Naive B cell (primary cell): ENCODE data around the gene TMEM131. TPM values are rescaled to one million over a fixed set of nuclear protein-coding genes. Genes with fewer than 3 reads are reported as not detected.
"Not testable (repeated sequence)": the region's sequence is repeated elsewhere in the genome, so short reads cannot be mapped to it uniquely, and the experiment has no call there.

ENCODE experiments used
- ATAC-seq, 2 donors: fragments of 150-1000 bp; cut with Tn5 transposase; 2 replicates each; pipeline ENCODE4 v1.10.0; 2021; ENCODE audit warnings: low read depth in 2 of 2, mild to moderate bottlenecking in 2 of 2, moderate library complexity in 2 of 2
- DNase-seq: peaks from one replicate; pipeline ENCODE4 v3.0.0; 2022
- H3K27ac Mint-ChIP-seq, 6 donors: one replicate each; pipeline ENCODE4 v1.8.0; 2020 to 2022; ENCODE audit warnings: mild to moderate bottlenecking in 6 of 6, mixed read lengths in 6 of 6, moderate library complexity in 5 of 6, inconsistent platforms in 2 of 6
- H3K27me3 Mint-ChIP-seq, 3 donors: one replicate each; pipeline ENCODE4 v1.8.0; 2021 to 2022; ENCODE audit warnings: mixed read lengths in 3 of 3, mild to moderate bottlenecking in 1 of 3
- H3K36me3 Mint-ChIP-seq, 2 donors: one replicate each; pipeline ENCODE4 v1.8.0; 2020 to 2022; ENCODE audit warnings: mixed read lengths in 2 of 2, inconsistent platforms in 1 of 2, mild to moderate bottlenecking in 1 of 2
- H3K4me1 Mint-ChIP-seq, 3 donors: one replicate each; pipeline ENCODE4 v1.8.0; 2020 to 2022; ENCODE audit warnings: mixed read lengths in 3 of 3, inconsistent platforms in 1 of 3, mild to moderate bottlenecking in 1 of 3, moderate library complexity in 1 of 3
- H3K4me3 Mint-ChIP-seq, 8 donors: one replicate each; pipeline ENCODE4 v1.8.0; 2020 to 2022; ENCODE audit warnings: mild to moderate bottlenecking in 8 of 8, mixed read lengths in 8 of 8, moderate library complexity in 8 of 8, inconsistent platforms in 2 of 8
- H3K9me3 Mint-ChIP-seq, 7 donors: one replicate each; pipeline ENCODE4 v1.8.0; 2020 to 2022; ENCODE audit warnings: mixed read lengths in 7 of 7, mild to moderate bottlenecking in 5 of 7, inconsistent platforms in 2 of 7, moderate library complexity in 1 of 7
- polyA plus RNA-seq, 6 donors: library from polyadenylated mRNA; unstranded; fragments of 300-500 nt; fragmentation: Illumina TruSeq; gene quantifications; one replicate each; pipeline ENCODE4 v1.2.3, GENCODE V29; 2021; ENCODE audit warnings: low read depth in 6 of 6

TMEM131 gene
- polyA plus RNA-seq, 6 donors from 2014 or later, result 13.4 to 32.9 (median 19.1) TPM

DNA sequence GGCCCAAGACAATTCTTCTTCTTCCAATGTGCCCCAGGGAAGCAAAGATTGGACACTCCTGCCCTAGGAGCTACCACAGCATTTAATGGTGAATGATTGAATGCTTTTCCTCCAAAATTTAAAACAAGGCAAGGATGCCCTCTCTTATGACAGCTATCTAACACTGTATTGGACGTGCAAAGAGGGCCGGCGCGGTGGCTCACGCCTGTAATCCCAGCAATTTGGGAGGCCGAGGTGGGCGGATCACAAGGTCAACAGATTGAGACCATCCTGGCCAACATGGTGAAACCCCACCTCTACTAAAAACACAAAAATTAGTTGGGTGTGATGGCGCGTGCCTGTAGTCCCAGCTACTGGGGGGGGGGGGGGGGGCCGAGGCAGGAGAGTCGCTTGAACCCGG, 149.0 kb downstream of the TMEM131 start:
- H3K4me3 Mint-ChIP-seq, H3K27me3 Mint-ChIP-seq, H3K9me3 Mint-ChIP-seq, ATAC-seq, DNase-seq: not testable (repeated sequence)
- Mint-ChIP-seq H3K36me3 (peaks cover 0 to 11% of the 10 kb centered on the region in 2 donors), H3K27ac (peak overlapping the region in 1 of 6 donors; percentile 65), H3K4me1 (peaks cover 38 to 64% (median 54%) of the 10 kb centered on the region in 3 donors)

- Mint-ChIP-seq H3K27me3 (no peaks in the 10 kb centered on the region), H3K4me3 (no peak overlapping the region), H3K4me1 (peaks cover 31 to 58% (median 47%) of the 10 kb centered on the region in 3 donors), H3K36me3 (peaks cover 0 to 5% of the 10 kb centered on the region in 2 donors), H3K9me3 (no peaks in the 10 kb centered on the region), H3K27ac (peak overlapping the region in 3 of 6 donors; percentile 43 to 90 (median 65))
- ATAC-seq (no peak), DNase-seq (no peak)
These were observed 149.9 kb downstream of the TMEM131 start for GRCh38 chr2:97845818-97846217.

DNA sequence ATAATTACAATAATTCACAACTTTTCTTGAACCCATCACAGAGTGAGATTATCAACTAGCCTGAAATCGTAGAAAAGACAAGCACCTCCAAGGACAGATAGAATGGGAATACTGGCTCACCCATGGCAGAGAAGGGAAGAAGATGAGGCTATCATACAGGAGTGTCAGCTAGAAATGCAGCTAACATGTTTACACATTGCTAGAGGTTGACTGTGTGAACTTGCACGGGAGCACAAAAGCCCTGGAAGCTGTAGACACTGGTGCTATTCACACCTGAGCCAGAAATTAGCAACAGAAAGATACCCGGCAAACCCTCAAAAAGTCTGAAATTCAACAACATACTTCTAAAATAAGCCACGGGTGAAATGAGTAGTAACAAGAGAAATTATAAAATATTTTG, 150.6 kb downstream of the TMEM131 start:
- peak overlapping the region in 2 of 6 donors; percentile 65 to 90 for H3K27ac Mint-ChIP-seq
- H3K9me3 Mint-ChIP-seq, result no peaks in the 10 kb centered on the region
- ATAC-seq, result no peak
- H3K4me1 Mint-ChIP-seq, result peaks cover 30 to 55% (median 43%) of the 10 kb centered on the region in 3 donors
- no peaks in the 10 kb centered on the region for H3K27me3 Mint-ChIP-seq
- DNase-seq, result no peak
- H3K36me3 Mint-ChIP-seq, result peaks cover 4 to 5% of the 10 kb centered on the region in 2 donors
- no peak overlapping the region for H3K4me3 Mint-ChIP-seq

- H3K36me3 Mint-ChIP-seq, result peaks cover 8 to 10% of the 10 kb centered on the region in 2 donors
- ATAC-seq (no peak), DNase-seq (no peak)
- H3K27me3 Mint-ChIP-seq, result no peaks in the 10 kb centered on the region
- H3K27ac Mint-ChIP-seq, result peak overlapping the region in 1 of 6 donors; percentile 11
- no peaks in the 10 kb centered on the region for H3K9me3 Mint-ChIP-seq
- H3K4me3 Mint-ChIP-seq, result no peak overlapping the region
- peaks cover 25 to 48% (median 37%) of the 10 kb centered on the region in 3 donors for H3K4me1 Mint-ChIP-seq
These were observed 151.4 kb downstream of the TMEM131 start for GRCh38 chr2:97844311-97844859.

DNA sequence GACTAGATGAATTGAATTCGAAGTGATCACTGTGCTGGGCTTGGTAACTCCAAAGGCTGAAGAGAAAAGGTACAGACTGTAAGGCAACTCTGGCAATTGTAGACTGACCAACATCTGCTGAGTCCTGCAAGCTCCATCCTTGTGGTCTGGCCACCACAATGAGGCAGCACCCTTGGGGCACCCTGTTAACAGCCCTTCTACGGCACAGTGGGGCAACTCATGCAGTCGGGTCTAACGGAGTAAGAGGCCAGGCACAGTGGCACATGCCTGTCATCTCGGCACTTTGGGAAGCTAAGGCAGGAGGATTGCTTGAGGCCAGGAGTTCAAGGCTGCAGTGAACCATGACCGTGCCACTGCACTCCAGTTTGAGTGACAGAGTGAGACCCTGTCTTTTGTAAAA, 155.6 kb downstream of the TMEM131 start:
- ATAC-seq (no peak), DNase-seq (no peak)
- Mint-ChIP-seq H3K4me1 (peaks cover 8 to 14% (median 13%) of the 10 kb centered on the region in 3 donors), H3K27ac (peak overlapping the region in 4 of 6 donors; percentile 34 to 86 (median 62)), H3K27me3 (no peaks in the 10 kb centered on the region), H3K9me3 (no peaks in the 10 kb centered on the region), H3K36me3 (peaks cover 8 to 10% of the 10 kb centered on the region in 2 donors), H3K4me3 (no peak overlapping the region)

DNA sequence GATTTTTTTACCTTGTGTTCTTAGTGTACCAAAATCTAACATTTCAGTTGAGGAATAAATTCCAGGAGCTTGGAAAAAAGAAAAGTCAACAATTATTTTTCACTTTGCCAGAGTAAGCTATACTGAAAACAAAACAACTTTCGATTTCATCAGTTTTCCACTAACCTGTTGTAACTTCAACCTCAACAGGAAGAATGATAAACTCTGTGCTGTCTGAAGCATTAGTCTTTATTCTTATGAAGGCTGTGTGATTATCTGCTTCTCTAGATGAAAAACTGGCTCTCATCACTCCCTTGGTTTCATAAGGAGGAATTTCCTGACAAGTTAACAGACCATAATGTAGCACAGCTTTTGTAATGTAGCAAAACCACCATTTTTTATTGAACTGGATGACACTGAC, 161.1 kb downstream of the TMEM131 start:
- H3K36me3 Mint-ChIP-seq, result peaks cover 0 to 27% of the 10 kb centered on the region in 2 donors
- ATAC-seq (no peak), DNase-seq (no peak)
- H3K4me1 Mint-ChIP-seq, result peaks cover 0 to 8% (median 0%) of the 10 kb centered on the region in 3 donors
- no peak overlapping the region for H3K27ac Mint-ChIP-seq
- H3K27me3 Mint-ChIP-seq, result no peaks in the 10 kb centered on the region
- peaks cover 0 to 1% (median 0%) of the 10 kb centered on the region in 7 donors for H3K9me3 Mint-ChIP-seq
- H3K4me3 Mint-ChIP-seq, result no peak overlapping the region

- Mint-ChIP-seq H3K36me3 (peaks cover 21 to 29% of the 10 kb centered on the region in 2 donors), H3K27me3 (no peaks in the 10 kb centered on the region), H3K4me3 (no peak overlapping the region), H3K27ac (peak overlapping the region in 2 of 6 donors; percentile 21 to 66), H3K9me3 (peaks cover 0 to 3% (median 0%) of the 10 kb centered on the region in 7 donors), H3K4me1 (peaks cover 16 to 36% (median 21%) of the 10 kb centered on the region in 3 donors)
- DNase-seq (no peak), ATAC-seq (no peak)
These were observed 164.6 kb downstream of the TMEM131 start for GRCh38 chr2:97831121-97831520.

DNA sequence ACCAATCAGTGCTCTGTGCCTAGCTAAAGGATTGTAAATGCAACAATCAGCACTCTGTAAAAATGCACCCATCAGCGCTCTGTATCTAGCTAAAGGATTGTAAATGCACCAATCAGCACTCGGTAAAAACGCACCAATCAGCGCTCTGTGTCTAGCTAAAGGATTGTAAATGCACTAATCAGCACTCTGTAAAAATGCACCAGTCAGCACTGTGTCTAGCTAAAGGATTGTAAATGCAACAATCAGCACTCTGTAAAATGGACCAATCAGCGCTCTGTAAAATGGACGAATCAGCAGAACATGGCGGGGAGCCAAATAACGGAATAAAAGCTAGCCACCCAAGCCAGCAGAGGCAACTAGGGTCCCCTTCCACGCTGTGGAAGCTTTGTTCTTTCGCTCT, 166.5 kb downstream of the TMEM131 start:
- ATAC-seq, DNase-seq, H3K27me3 Mint-ChIP-seq, H3K9me3 Mint-ChIP-seq: not testable (repeated sequence)
- Mint-ChIP-seq H3K27ac (peak overlapping the region in 1 of 6 donors; percentile 19), H3K4me1 (peaks cover 16 to 37% (median 26%) of the 10 kb centered on the region in 3 donors), H3K36me3 (peaks cover 22 to 29% of the 10 kb centered on the region in 2 donors), H3K4me3 (peak overlapping the region in 1 of 8 donors; percentile 10)

DNA sequence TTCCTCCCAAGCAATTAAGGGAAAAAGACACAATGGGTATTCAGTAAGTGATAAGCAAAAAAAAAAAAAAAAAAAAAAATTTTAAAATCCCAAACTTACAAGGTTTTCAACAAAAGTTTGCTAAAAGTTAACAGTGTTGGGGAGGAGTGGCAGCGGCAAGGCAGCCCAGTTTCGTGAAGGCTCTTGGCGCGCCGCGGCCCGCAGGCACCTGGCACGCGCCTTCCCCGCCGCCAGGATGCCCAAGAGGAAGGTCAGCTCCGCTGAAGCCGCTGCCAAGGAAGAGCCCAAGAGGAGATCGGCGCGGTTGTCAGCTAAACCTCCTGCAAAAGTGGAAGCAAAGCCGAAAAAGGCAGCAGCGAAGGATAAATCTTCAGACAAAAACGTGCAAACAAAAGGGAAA, 168.7 kb downstream of the TMEM131 start:
- H3K9me3 Mint-ChIP-seq, ATAC-seq: not testable (repeated sequence)
- H3K36me3 Mint-ChIP-seq, result peaks cover 30 to 35% of the 10 kb centered on the region in 2 donors

DNA sequence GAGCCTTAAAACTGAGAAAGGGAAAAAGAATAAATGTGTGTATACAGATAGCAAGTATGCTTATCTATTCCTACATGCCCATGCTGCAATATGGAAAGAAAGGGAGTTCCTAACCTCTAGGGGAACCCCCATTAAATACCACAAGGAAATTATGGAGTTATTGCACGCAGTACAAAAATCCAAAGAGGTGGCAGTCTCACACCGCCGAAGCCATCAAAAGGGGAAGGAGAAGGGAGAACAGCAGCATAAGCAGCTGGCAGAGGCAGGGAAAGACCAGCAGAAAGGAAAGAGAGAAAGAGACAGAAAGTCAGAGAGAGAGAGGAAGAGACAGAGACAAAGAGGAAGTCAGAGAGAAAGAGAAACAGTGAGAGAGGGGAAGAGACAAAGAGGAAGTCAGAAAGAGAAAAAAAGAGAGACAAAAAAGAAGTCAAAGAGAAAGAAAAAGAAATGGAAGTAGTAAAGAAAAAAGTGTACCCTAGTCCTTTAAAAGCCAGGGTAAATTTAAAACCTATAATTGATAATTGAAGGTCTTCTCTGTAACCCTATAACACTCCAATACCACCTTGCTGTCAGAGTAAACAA, 169.4 kb downstream of the TMEM131 start:
- peak in 1 of 2 donors; percentile 41 for ATAC-seq
- not testable (repeated sequence) for H3K9me3 Mint-ChIP-seq, H3K27me3 Mint-ChIP-seq
- Mint-ChIP-seq H3K4me1 (peaks cover 16 to 34% (median 26%) of the 10 kb centered on the region in 3 donors), H3K4me3 (peak overlapping the region; percentile 16 to 77 (median 32)), H3K36me3 (peaks cover 35 to 40% of the 10 kb centered on the region in 2 donors), H3K27ac (peak overlapping the region in 5 of 6 donors; percentile 5 to 90 (median 69))
- DNase-seq, result peak; percentile 5

More for the DNA sequence above, 168.7 kb downstream of the TMEM131 start:
- not testable (repeated sequence) for DNase-seq, H3K27me3 Mint-ChIP-seq
- peaks cover 16 to 32% (median 26%) of the 10 kb centered on the region in 3 donors for H3K4me1 Mint-ChIP-seq
- peak overlapping the region in 2 of 8 donors; percentile 2 to 77 for H3K4me3 Mint-ChIP-seq
- peak overlapping the region in 5 of 6 donors; percentile 5 to 83 (median 65) for H3K27ac Mint-ChIP-seq

- not testable (repeated sequence) for H3K9me3 Mint-ChIP-seq, DNase-seq, ATAC-seq, H3K27me3 Mint-ChIP-seq, H3K4me3 Mint-ChIP-seq
- peak overlapping the region in 2 of 6 donors; percentile 33 to 34 for H3K27ac Mint-ChIP-seq
- peaks cover 31 to 32% of the 10 kb centered on the region in 2 donors for H3K36me3 Mint-ChIP-seq
- peaks cover 16 to 32% (median 28%) of the 10 kb centered on the region in 3 donors for H3K4me1 Mint-ChIP-seq
These were observed 171.7 kb downstream of the TMEM131 start for GRCh38 chr2:97824011-97824410.

DNA sequence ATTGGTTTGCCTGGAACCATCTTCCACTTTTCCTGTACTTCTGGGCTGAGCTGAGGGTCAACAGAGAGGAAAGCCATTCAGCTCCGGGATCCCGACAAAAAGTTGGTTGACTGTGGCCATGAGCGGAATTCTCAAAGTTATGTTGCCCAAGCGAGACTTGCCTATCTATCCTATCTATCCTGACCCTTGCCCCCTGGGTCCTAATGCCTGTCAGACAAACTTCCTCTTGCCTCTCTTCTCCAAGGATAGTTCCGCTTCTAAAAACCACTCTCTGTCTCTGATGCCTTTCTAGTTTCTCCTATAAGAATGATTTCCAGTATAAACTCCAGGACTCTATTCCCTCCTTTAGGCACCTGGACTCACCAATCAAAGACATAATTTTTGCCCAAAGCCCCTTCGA, 173.9 kb downstream of the TMEM131 start:
- not testable (repeated sequence) for H3K4me3 Mint-ChIP-seq, ATAC-seq, H3K27me3 Mint-ChIP-seq, DNase-seq, H3K9me3 Mint-ChIP-seq
- Mint-ChIP-seq H3K27ac (peak overlapping the region in 2 of 6 donors; percentile 67 to 79), H3K36me3 (peaks cover 21 to 28% of the 10 kb centered on the region in 2 donors), H3K4me1 (peaks cover 8 to 14% (median 13%) of the 10 kb centered on the region in 3 donors)

DNA sequence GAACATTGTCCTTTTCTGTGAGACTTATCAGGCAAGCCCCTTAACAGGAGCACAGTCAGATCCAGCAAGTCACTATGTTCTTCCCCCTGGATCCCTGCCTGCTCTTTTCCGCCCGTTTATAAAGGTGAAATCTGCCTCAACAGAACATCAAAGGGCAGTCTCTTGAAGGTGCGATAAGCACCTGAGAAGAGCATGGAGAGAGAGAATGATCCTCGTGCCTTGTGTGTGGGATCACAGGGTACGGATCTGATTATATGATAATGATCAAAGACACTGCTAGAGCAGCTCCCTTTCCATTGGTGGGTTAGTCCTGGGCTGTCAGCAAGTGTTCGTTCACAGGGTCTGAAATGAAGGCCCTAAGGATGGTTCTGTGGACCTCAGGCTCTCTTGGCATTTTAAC, 176.0 kb downstream of the TMEM131 start:
- peaks cover 0 to 4% (median 0%) of the 10 kb centered on the region in 7 donors for H3K9me3 Mint-ChIP-seq
- H3K27me3 Mint-ChIP-seq, result no peaks in the 10 kb centered on the region
- peak overlapping the region in 2 of 6 donors; percentile 22 to 42 for H3K27ac Mint-ChIP-seq
- no peak for DNase-seq
- ATAC-seq, result no peak
- peaks cover 0 to 5% (median 2%) of the 10 kb centered on the region in 3 donors for H3K4me1 Mint-ChIP-seq
- H3K36me3 Mint-ChIP-seq, result peaks cover 12 to 28% of the 10 kb centered on the region in 2 donors
- H3K4me3 Mint-ChIP-seq, result peak overlapping the region in 1 of 8 donors; percentile 29

DNA sequence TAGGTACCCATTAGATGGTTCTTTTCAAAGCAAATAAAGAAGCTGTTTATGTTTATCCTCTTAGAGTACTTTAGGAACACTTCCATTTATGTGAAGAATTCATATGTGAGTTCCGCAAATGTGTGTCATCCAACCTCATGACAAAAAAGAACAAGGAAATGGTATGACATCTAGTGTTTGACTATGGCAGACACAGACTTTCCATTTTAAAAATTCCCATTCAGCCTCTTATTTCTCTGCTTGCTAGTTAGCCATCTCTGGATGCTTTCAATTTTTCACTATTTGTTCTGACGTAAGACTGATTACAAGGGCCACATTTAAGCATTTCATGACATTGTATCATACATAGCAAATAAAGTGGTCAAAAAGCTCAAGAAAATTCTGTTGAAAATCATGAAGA, 179.3 kb downstream of the TMEM131 start:
- ATAC-seq (no peak), DNase-seq (no peak)
- H3K4me1 Mint-ChIP-seq, result peaks cover 0 to 2% (median 0%) of the 10 kb centered on the region in 3 donors
- no peak overlapping the region for H3K4me3 Mint-ChIP-seq
- no peaks in the 10 kb centered on the region for H3K9me3 Mint-ChIP-seq
- H3K36me3 Mint-ChIP-seq, result peaks cover 0 to 25% of the 10 kb centered on the region in 2 donors
- H3K27ac Mint-ChIP-seq, result peak overlapping the region in 3 of 6 donors; percentile 36 to 72 (median 69)
- no peaks in the 10 kb centered on the region for H3K27me3 Mint-ChIP-seq
